ENCODE measurements around the gene FOXL3.
"Not testable (repeated sequence)": the region's sequence is repeated elsewhere in the genome, so short reads cannot be mapped to it uniquely, and the experiment has no call there.

Gene FOXL3

DNA sequence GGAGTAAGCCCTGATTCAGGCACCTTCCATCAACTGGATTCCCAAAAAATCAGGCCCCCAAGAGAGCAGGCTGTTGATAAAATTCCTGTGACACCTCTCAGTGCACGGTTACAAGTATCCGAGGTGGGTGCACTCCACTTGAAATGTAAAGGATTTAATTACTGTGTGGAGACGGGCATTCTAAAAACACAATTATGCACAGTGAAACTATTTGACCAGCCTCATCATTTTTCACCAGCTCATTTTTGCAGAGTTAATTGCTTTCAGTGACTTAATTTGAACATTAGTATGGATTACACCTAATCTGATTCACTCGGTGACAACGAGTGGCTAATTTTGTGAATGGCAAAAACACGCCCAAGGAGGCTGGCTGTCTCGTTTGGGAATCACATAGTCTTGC lies 2.3 kb downstream of the FOXL3 start:
- no peak for DNase-seq

DNA sequence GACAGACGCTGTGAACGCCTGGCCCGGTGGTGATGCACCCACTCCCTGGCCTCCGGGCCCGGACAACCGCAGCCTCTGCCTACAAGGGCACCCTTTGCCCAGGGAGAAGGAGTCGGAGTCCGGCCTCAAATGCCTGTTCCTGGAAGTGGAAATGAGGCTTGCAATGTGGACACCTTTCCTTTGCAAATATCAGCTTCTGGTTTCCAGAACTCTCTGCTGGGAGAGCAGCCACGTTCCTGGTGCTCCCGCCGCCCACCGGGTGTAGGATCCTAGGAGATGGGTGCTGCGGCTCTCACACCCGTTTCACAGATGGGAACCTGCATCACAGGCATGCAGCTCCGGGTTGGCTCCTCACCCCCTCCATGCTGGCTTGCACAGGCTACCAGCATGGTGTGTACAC lies 2.9 kb downstream of the FOXL3 start:
- no peak for DNase-seq

DNA sequence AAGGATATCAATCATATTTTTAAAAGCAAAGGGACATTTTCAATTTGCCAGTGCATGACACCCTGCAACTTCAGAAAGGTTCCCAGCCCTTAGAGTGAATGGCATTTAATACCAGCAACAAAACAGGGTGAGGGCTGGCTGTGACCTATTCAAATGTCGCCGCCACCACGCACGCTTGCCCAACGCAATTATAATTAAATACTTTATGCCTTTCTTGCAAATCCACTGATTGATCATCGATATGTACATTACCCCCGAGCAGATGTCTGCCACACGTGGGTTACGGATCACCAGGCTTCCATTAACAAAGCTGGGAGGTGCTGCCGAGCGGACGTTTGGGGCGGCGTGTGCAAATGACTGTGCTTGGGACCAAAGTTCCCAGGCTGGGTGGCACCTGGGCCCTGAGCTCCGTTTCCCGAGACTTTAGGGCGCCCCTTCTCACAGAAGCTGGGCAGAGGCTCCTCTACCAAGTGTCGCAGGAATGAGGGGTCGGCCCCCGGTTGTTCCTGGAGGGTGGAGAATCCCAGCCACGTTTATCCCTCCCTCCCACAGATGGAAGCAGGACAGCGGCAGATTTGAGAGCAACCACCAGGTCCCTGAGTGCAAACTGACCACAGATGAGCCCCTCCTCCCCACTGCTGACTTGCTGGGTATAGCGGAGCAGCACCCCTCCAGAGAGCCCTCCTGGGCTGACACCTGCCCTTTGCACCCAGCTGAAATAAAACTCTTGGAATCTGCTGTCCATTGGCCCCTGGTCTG lies 3.9 kb downstream of the FOXL3 start:
- no peak for DNase-seq

DNA sequence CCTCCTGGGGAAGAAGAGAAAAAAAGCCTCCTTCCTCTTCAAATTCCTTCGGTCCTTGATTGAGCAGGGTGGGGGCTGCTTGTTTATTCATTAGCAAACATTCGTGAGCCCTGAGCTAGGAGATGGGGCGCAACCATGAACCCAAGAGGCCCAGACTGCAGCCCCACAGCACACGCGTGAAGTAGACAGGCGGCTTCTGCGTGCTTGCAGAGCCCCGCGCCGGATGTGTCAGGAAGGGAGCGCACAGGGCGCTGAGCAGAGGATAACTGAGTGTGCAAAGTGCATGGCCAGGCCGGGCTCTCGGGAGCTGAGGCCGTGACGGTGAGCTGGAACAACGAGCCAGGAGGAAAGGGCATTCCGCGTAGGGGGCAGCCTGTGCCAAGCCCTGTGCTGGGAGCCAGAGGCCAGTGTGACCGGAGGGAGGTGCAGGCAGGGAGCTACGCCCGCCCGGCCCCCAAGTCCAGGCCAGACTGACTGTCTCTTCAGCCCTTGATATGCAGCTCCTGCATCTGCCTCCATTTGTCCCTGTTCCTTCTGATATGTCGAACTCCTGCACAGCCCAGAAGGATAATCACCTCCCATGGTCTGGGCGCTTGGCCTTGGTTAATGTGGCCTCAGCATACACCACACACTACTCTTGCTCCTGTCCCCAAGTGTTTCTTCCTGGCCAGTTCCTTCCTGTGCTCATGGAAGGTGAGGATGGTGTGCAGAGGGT lies 4.6 kb downstream of the FOXL3 start:
- DNase-seq, result no peak

DNA sequence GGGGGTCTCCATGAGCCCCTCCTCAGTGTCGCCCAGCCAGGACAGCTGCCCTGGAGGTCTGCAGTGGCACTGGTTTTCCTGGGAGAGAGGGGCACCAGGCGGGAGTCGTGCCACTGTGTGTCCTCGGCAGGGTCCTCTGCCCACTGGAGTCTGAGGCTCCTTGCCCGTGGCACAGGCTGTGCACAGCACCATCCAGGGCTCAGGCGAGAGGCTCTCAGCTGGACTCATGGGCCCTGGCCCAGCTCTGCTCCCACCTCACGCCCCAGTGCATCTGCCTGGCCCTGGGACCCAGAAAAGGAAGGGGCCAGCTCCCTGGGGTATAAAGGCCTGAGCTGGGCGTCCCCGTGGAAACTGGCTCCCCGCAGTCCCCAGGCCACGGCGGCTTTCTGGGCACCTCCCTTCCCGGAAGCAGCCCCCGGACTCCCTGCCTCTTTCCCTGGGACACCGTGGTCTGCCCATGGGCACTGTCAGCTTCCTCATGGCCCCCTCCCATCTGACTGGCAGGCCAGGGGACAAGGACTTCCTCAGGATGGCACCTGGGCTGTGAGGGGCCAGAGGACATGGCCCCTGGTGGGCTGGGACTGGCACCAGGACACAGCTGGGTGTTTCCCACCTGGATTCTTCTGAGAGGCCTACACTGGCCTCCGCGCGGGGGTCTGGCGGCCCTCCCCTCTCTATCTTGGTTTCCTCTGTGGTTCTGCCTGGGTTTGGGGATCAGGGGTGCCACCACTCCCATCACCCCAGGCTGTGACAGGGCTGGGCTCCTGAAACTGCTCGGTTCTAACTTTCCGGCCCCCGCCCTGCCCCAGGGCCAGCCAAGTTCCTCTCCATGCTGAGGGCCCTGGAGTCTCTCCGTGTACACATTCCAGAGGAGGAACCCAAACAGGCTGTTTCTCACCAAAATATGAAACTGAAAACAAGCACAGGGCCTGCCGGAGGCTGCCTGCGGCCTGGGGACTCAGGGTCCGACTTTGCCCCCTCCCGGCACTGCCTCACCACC lies 5.5 kb downstream of the FOXL3 start:
- DNase-seq, result no peak

DNA sequence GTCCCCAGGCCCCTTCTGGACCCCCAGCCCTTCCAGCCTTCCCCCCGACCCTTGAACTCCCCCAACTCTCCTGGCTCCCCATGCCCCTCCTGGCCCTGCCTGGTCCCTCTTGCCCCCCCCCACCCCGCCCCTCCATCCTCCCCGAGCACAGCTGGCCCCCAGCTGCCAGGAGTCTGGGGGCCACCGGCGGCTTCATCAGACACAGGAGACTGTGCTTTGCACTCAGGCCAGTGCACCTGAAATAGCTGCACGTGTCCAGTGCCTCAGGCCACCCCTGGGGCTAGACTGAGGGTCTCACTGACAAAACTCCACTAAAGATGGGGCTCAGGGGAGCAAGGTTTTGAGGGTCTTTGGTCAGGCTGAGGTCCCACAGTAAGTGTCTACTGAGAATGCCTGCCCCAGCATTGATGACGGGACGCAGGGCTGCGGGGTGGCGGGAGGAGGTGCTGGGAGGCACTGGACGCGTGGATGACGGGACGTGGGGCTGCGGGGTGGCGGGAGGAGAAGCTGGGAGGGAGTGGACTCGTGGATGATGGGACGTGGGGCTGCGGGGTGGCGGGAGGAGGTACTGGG lies 6.5 kb downstream of the FOXL3 start:
- DNase-seq, result no peak

DNA sequence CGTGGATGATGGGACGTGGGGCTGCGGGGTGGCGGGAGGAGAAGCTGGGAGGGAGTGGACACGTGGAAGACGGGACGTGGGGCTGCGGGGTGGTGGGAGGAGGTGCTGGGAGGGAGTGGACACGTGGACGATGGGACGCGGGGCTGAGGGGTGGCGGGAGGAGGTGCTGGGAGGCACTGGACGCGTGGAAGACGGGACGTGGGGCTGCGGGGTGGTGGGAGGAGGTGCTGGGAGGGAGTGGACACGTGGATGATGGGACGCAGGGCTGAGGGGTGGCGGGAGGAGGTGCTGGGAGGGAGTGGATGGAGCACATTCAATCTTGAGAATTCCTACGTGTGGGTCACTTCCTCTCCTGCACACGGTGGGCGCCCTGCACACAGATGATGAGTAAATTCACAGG lies 7.2 kb downstream of the FOXL3 start:
- DNase-seq, result not testable (repeated sequence)

DNA sequence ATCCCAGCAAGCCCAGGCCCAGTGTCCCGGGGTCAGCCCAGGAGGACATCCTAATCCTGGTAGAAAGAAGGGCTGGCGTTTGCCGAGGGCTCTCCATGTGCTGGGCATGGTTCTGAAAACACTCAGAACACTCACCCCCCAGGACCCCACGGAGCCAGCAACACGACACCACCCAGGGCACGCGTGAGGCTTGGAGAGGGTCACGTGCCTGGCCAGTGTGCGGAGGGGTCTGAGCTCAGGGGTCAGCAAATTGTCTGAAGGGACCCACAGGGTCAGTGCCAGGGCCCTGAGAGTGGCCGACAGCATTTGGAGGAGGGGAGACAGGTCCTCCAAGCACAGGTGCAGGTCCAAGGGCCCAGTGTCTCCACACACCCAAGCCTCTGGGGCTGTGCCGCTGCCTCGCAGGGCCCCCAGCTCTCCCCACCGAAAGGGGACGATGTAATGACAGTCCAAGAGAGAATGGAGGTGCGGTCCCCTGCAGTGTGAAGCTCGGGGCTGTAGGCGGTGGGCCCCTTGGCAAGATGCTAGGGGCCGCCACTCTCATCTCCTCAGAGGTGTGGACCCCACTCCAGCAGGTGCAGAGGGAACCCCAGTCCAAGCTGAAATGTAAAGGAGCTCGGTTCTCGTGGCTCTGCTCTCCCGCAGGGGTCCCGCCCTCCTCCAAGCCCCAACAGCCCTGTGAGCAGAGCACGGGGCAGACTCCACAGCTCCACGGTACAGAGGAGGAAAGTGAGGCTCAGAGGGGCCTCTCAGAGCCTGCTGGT lies 7.8 kb downstream of the FOXL3 start:
- DNase-seq, result no peak

DNA sequence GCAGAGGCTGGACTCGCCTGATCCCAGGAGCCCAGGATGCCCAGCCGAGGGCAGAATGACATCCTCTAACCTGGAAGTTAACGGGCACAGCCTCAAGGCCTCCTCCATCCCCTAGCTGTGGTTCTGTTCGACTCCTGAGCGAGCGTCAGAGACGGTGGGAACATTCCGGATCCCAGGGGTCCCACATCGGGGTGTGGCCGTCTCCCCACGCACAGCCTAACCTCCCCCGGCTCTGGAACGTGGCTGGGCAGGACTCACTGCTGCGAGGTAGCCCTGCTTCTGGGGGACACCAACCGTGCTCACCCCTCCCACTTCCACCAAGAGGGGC lies 8.4 kb downstream of the FOXL3 start:
- no peak for DNase-seq

DNA sequence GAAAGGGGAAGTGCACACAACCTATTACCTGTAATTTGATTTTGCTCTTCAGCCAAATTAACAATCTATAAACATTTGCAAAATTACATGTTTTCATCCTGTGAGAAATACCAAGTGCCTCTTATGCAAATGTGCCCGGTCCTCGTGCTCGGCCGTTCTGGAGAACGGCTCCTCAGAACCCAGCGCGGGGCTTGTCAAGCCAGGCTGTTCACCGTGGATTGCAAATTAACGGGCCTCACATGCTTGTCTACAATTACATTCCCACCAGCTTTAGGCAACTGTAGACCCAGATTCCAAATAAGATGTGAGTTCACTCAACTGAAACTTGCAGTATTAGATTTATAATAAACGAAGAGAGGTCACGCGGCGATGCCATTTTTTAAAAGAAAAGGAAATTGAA lies 8.8 kb downstream of the FOXL3 start:
- DNase-seq, result no peak

DNA sequence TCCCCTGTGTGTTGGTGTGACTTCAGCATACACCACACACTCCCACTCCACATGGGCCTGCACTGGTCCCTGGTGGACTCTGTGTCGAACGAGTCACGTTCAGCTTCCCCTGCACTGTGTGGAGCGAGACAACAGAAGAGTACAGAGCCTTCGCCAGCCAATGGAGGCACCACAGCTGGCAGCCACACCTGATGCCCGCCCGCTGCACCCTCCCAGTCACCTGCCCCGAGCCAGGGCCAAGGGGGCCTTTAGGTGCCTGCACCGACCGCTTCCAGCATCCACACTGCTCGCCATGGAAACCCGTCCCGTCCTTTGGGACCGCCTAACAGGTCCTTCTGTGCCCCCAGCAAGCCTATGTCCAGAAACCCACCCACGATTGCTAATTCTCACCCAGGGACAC lies 9.2 kb downstream of the FOXL3 start:
- DNase-seq, result no peak

DNA sequence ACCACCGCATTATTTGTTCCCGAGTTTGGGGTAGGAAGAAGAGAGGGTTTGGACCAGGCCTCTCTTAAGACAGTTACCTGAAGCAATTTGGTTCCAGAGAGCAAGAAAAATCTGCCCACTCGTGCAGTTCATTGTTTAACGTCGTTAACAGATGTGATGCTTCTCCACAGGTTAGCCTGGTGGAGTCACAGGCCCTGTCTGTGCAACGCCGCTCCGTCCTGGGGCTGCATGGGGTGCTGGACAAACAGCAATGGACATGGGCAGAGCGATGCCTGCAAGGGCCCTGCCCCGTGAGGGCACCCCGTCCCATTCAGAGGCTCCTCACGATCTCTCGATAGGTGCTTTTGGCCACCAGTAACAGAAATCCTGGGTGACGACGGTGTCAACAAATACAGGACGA lies 9.7 kb downstream of the FOXL3 start:
- DNase-seq, result no peak

DNA sequence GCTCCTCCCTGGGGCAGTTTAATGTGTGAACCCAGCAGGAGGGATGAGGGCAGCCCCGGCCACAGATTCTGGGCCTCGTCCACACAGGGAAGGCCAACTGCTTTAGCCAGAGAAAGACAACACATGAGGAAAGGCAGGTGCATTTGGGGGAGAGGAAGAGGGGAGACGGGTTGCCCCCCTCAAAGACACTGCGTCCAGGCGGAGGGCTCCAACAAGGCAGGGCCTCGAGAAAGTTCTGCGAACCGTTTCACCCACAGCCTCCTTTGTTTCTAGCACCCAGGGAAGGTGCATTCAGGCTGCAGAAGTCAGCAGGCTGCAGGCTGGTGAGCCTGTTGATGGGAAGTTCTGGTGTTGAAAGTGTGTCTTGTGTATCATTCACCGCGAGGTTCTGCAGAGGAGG lies 10.1 kb downstream of the FOXL3 start:
- DNase-seq, result no peak

DNA sequence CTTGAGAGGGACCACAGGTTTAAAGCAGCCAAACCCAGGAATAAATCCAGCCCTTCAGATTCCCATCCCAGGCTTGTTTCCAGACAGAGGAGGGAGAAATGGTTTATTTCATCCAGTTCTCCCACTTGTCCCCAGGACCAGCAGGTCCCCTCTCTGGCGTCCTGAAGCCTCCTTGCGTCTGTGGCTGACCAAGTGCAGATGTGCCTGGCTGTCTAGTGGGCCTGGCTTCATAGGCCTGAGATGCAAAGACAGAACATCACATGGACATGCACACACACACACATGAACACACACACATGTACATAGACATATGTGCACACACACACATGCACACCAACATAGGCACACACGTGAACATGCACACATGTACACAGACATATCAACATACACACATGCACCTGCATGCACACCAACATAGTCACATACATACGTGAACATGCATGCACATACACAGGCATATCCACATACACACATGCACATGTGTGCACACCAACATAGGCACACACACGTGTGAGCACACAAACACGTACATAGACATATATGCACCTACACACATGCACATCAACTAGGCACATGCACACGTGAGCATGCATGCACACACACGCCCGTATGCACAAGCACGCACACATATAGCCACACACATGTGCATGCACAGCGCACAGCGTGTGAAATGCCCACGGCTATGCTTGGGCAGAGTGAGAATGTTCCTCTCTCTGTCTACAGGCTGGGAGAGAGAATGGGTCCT lies 10.7 kb downstream of the FOXL3 start:
- DNase-seq, result no peak

DNA sequence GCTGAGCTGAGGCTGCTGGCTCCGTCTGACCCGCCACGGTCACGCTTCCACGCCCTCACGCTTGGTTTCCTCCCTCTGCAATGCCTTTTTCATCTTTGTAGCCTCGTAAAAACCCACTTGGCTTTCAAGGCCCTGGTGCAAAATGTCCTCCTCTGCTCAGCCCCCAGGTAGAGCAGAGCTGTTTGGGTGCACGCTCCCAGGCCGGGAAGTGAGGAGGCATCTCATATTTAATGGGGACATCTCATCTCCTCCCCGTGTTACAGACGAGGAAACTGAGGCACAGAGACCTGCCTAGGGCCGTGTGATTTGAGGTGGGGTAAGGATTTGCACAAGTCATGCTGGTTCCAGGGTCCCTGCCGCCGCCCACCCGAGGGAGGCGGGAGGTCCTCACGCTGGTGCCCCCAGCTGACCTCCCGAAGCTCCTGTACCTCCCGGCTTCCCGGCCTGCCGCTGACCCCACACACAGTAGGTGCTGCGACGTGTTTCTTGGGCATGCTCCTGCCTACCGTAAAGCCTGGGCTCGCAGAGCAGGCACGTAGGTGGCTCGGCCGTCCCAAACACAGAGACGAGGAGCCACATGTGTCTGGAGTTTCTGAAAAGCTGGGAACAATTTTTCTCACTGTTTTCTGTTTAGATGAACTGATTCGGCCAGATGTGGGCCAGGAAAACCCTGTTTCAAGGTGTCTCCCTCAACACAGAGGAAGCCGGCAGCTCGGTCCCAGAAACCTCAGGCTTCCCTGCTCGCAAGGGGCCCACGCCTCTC lies 11.5 kb downstream of the FOXL3 start:
- DNase-seq, result no peak

DNA sequence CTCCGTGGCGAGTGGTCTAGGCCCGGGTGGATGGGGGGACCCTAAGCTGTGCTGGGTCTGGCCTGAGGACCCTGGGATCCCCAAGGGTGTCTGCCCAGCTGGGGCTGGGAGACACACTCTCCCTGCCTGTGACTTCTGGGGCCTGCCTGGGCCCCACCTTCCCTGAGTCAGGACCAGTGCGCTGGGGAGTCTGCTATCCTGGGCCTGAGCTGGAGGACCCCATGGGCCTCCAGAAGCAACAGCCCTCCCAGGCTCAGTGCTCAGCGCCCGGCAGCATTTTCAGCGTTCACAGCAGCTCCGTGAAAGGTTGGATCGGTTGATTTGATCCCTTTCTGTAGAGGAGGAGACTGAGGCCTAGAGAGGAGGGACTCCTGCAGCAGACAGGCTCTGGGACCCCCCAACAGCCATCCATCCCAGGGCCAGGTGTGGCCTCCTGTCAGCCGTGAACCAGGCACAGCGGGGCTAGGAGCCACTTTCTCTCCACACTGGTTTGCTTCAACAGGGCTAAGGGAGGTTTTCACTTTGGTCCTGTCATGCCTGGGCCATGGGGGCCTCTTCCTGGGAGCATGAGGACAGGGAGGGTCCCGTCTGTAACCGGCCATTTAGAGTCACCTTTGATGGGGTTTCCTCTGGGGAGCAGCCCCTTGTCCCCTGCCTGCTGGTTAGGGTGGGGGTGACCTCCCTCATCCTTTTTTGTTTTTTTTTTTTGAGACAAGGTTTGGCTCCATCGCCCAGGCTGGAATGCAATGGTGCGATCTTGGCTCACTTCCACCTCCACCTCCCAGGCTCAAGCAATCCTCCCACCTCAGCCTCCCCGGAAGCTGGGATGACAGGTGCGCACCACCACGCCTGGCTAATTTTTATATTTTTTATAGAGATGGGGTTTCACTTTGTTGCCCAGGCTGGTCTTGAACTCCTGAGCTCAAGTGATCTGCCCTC lies 12.4 kb downstream of the FOXL3 start:
- DNase-seq, result no peak

DNA sequence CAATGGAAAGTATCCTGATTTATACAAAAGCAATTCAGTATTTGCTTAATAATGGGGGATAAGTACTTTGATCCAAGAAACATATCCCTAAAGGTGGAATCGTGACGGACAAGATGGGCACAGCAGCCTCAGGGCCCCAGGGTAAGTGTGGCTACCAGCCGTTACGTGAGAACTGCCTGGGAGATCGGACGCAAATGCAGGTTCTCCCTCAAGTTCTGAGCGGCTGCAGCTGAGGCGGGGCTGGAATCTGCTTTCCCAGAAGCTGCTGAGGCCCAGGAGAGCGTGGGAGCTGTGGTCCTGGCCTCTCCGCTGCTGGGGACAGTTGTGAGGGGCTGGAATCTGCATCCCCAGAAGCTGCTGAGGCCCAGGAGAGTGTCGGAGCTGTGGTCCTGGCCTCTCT lies 13.5 kb downstream of the FOXL3 start:
- DNase-seq, result no peak

DNA sequence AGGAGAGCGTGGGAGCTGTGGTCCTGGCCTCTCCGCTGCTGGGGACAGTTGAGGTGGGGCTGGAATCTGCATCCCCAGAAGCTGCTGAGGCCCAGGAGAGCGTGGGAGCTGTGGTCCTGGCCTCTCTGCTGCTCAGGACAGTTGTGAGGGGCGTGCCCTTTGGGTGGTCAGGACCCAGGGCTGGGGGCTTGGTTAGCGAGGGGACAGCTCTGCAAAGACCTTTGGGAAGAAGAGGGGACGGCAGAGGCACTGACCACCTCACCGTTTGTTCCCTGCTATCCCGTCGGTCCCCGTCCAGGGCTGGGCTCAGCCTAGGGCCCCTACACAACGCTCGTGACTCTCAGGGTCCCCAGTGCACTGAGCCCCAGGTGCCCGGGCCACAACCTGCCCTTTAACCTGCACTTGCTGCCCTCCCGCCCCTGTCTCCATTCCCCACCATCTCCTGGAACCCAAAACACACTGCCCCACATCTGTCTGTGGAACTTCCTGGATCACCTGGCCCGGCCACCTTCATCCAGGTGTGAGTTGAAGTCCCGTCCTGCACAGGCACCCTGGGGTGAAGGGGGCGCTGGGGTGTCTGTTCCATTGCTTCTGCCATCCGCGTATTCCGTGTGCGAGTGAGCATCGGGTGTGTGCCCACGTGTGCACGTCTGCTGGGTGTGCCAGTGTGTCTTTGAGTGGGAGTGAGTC lies 14.1 kb downstream of the FOXL3 start:
- DNase-seq, result no peak
